Stimulated activated CD8-positive, alpha-beta memory T cell treated with anti-CD3 and anti-CD28 coated beads, Interleukin-4, amount 100 ng/mL, for 24 hours (primary cell): ENCODE results near the gene KRT1.

Experiments used
- DNase-seq: peaks from one replicate; pipeline ENCODE4 v3.0.0-alpha.2; 2020; ENCODE audit warnings: low read depth

KRT1 gene

GRCh38 chr12:52634266-52635056, 45.7 kb downstream of the KRT1 start:
- DNase-seq = no peak

GRCh38 chr12:52633383-52633782, 46.8 kb downstream of the KRT1 start:
- DNase-seq = no peak

DNA sequence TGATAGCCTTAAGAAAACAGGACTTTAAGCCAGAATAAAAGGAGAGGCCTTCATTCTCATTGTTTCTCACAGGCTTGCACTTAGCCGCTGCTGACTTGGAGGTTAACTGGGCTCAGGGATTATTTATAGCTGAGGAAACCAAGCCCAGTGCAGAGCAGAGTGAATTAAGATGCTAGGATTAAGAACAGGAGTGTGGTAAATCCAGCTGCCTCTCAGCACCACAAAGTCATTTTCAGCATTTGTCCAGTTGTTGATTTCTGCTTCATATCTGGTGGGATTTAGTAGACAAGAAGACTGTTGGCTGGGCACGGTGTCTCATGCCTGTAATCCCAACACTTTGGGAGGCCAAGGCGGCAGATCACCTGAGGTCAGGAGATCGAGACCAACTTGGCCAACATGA, 47.6 kb downstream of the KRT1 start:
- DNase-seq = no peak

GRCh38 chr12:52631676-52632459, 48.3 kb downstream of the KRT1 start:
- DNase-seq = no peak

GRCh38 chr12:52631264-52631663, 48.9 kb downstream of the KRT1 start:
- no peak for DNase-seq

DNA sequence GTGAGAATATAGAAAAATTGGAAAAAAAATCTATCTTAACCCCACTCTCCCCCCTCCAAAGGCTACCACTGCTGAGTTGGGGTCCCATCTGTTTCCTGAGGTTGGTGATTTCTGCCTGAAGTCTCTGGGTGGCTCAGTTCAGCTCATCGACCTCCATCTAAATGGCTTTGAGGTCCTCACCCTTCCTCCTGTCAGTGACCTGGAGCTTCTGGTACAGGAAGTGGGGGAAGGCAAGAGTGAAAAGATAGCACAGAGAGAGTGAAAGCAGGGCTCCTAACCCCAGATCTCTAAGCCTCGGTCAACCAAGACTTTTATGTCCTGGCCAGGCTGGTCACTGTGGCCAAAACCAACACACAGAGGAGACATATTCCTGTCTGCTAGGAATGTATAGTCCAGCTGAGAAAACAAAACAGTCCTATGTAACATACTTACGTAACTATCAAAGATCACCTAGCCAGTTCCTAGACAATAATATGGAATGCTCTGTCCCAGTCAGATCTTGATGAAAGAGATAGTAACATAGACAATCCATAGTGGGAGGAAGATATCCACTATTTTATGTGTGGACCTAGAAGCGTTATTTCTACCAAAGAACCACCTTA, 49.5 kb downstream of the KRT1 start:
- no peak for DNase-seq

GRCh38 chr12:52630008-52630500, 50.2 kb downstream of the KRT1 start:
- no peak for DNase-seq

DNA sequence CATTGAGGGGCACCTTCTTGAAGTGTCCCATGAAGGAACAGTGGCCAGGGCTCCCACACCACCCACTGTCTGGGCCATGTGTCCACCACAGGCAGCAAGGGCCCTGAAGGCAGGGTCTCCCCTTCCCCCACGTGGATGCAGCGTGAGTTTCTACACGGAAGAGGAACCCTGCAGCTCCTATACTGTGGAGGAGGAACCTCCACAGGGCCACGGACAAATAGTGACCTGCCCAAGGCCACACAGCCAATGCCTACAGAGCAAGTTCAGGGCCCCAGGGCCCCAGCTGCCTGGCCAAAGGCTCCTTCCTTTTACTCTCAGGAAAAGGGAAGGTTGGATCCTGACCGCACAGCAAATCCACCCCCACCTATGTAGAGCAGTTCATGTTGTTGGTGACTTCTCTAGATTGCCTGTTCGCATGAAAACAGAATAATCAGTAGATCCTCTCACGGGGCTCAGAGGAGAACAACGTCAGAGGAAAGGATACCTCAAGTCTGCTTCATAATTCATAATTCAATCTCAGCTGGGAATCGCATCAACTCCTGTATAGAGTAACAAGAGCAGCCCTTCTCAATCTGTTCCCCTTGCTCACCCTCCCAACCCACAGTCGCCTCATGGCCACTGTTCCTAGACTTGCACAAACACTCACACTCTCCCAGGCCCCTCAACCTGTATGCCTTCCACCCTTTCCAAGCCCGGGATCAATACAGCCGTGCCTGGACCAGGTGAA, 50.8 kb downstream of the KRT1 start:
- DNase-seq = no peak

DNA sequence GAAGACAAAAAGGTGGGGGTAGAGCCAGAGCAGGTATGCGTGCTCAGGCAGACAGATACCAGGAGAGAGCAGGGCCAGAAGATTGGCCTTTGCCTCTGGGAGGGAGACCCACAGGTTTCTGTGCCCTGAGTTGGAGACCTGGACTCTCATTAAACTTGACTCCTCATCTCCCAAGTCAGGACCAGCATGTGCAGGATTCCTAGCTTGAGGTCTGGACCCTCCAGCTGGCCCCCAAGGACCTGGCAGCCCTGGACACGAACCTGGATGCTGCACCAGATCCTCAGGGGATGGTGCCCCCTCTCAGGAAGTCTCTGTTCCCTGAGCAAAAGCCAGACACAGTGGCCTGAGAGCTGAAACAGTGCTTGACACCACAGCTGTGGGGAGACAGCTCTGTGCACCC, 51.4 kb downstream of the KRT1 start:
- DNase-seq = no peak

DNA sequence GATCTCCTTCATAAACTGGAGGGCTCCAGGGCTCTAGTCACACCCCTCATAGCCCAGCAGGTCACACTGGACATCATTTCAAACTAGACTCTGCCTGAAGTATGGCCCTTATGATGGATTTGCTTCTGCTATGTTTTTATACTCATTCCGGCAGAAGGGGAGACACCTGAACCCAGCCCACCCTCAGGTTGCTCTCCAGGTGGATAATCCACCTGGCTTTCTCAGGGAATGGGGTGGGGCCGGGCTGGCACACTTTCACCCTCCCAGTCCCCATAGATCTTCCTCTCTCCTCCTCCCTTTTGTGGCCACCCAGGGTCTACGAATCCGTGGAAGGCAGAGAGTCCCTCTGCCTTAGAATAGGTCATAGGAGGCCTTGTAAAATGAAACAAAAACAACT, 52.1 kb downstream of the KRT1 start:
- no peak for DNase-seq

- DNase-seq = no peak
These were observed 52.7 kb downstream of the KRT1 start for GRCh38 chr12:52627395-52628110.
